ENCODE results near the gene C19orf33.
"Not testable (repeated sequence)": the region's sequence is repeated elsewhere in the genome, so short reads cannot be mapped to it uniquely, and the experiment has no call there.

Gene C19orf33

DNA sequence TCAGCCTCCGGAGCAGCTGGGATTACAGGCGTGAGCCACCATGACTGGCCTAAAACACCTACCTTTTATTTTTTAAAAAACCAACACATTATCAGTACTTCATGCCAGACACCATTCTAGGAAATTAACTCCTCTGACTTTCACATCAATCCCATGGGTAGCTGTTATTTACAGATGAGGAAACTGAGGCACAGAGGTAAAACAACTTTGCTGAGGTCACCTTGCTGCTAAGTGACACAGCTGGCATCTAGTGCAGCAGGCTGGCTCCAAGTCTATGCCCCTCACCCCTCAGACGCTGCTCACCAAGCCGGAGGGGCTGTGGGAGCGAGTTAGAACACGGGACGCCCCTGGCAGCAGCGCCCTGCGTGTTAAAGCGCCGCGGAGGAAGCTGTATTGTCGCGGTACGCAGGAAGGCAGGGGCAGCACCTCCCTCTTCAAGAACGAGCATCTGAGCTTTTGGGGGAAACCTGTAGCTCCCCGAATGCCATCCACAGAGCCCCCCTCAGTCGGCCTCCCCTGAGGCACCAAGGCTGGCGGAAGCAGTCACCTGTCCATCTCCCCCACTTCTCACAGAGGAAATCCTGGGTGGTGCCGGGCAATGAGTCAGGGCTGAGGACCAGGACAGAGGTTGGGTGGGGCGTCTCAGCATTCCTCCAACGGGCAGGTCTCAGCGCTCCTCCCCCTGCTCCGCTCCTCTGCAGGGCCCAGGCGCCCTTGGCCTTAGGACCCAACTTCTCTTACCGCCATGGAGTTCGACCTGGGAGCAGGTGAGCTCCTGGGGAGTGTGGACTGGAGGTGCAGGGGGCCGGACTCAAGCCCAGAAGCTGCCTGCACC is at the start of gene C19orf33:
Gene C19orf33 (plus strand): TSS at position 735 of the 835 bp plus-strand sequence. CDS start 11 bp downstream, at position 746.
- Histone ChIP-seq H3K27me3 (ENCODE audit: insufficient read depth, low read depth, severe bottlenecking) (no peaks in the 10 kb centered on the region), H3K27ac (peak within 1 kb of the TSS; percentile 22), H3K9me3 (ENCODE audit: severe bottlenecking) (no peaks in the 10 kb centered on the region), H3K4me3 (ENCODE audit: low read depth, low read length) (no peak within 1 kb of the TSS), H3K36me3 (peaks cover 16% of the 10 kb centered on the region)
- DNase-seq: no peak
- TF ChIP-seq, protein P1, sequence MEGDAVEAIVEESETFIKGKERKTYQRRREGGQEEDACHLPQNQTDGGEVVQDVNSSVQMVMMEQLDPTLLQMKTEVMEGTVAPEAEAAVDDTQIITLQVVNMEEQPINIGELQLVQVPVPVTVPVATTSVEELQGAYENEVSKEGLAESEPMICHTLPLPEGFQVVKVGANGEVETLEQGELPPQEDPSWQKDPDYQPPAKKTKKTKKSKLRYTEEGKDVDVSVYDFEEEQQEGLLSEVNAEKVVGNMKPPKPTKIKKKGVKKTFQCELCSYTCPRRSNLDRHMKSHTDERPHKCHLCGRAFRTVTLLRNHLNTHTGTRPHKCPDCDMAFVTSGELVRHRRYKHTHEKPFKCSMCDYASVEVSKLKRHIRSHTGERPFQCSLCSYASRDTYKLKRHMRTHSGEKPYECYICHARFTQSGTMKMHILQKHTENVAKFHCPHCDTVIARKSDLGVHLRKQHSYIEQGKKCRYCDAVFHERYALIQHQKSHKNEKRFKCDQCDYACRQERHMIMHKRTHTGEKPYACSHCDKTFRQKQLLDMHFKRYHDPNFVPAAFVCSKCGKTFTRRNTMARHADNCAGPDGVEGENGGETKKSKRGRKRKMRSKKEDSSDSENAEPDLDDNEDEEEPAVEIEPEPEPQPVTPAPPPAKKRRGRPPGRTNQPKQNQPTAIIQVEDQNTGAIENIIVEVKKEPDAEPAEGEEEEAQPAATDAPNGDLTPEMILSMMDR (IDR thresholded peaks at IDR 0.05; ENCODE audit: low read depth, low read length): no peak

DNA sequence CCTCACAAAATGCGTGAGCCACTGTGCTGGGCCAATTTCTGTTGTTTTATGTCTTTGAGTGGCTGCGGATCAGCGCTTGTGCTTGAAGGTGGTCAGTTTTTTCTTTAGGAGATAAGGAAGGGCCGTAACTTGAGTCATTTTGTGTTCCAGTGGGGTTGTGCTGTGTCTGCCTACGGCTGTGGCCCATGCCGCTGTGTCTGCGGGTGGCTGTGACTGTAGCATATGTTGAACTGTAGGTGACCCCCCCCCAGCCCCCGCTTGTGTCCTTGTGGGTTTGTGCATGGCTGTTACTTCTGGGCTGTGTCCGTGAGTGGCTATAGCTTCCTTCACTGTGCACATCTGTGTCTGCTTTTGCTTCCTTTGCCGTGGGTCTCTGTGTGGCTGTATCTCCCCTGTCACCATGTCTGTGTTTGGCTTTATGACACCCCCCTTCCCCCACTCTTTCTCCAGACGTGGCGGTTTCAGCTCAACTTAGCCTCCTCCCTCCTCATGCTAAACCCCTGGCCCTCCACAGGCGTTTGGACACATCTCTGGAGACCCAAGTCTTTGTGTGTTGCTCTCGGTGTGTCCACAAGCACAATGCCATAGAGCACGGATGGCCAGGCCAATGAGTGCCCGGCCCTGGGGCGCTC is 48.6 kb upstream of the C19orf33 start:
- Histone ChIP-seq H3K9me3 (ENCODE audit: severe bottlenecking) (no peaks in the 10 kb centered on the region), H3K27me3 (ENCODE audit: insufficient read depth, low read depth, severe bottlenecking) (no peaks in the 10 kb centered on the region), H3K27ac (peak overlapping the region; percentile 98), H3K4me3 (ENCODE audit: low read depth, low read length) (peak overlapping the region; percentile 80), H3K36me3 (peaks cover 40% of the 10 kb centered on the region)
- peak; percentile 67 for DNase-seq
- TF ChIP-seq, protein P1 (IDR thresholded peaks at IDR 0.05; ENCODE audit: low read depth, low read length): no peak

DNA sequence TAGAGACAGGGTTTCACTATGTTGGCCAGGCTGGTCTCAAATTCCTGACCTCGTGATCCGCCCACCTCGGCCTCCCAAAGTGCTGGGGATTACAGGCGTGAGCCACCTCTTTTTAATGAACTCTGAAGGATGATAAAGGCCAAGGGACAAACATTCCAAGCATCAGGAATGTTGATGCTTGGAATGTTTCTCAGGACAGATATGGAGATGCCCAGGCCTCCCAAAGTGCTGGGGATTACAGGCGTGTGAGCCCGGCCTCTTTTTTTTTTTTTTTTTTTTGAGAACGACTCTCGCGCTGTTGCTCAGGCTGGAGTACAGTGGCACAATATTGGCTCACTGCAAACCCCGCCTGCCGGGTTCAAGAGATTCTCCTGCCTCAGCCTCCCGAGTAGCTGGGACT is 42.1 kb upstream of the C19orf33 start:
- not testable (repeated sequence) for H3K27me3 ChIP-seq (ENCODE audit: insufficient read depth, low read depth, severe bottlenecking); H3K27ac ChIP-seq; H3K4me3 ChIP-seq (ENCODE audit: low read depth, low read length); H3K36me3 ChIP-seq; DNase-seq; H3K9me3 ChIP-seq (ENCODE audit: severe bottlenecking)

DNA sequence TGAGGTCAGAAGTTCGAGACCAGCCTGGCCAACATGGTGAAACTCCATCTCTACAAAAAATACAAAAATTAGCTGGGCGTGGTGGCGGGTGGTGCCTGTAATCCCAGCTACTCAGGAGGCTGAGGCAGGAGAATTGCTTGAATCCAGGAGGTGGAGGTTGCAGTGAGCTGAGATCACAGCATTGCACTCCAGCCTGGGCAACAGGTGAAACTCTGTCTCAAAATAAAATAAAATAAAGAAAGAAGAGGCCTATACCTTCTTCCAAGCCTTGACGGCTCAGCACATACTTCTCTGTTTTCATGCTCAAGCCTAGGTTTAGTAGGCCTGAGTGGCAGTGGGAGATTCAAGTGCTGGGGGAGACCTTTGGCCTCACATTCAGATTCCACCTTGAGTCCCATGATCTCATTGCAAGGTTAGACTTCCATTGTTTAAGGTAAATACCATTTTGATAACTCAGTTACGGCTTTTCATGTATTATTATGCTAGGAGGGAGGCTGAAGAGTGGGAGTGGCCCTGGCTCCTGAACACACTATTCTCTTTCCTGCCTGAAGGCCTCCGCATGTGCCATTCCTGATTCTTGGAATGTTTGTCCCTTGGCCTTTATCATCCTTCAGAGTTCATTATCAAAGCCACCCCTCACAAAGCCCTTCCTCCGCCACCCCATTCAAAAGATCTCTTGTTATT is 41.3 kb upstream of the C19orf33 start:
- DNase-seq: no peak
- no peaks in the 10 kb centered on the region for H3K36me3 ChIP-seq
- H3K27ac ChIP-seq: no peak overlapping the region
- no peak overlapping the region for H3K4me3 ChIP-seq (ENCODE audit: low read depth, low read length)
- no peaks in the 10 kb centered on the region for H3K9me3 ChIP-seq (ENCODE audit: severe bottlenecking)
- no peaks in the 10 kb centered on the region for H3K27me3 ChIP-seq (ENCODE audit: insufficient read depth, low read depth, severe bottlenecking)
- TF ChIP-seq, protein P1 (IDR thresholded peaks at IDR 0.05; ENCODE audit: low read depth, low read length): no peak

DNA sequence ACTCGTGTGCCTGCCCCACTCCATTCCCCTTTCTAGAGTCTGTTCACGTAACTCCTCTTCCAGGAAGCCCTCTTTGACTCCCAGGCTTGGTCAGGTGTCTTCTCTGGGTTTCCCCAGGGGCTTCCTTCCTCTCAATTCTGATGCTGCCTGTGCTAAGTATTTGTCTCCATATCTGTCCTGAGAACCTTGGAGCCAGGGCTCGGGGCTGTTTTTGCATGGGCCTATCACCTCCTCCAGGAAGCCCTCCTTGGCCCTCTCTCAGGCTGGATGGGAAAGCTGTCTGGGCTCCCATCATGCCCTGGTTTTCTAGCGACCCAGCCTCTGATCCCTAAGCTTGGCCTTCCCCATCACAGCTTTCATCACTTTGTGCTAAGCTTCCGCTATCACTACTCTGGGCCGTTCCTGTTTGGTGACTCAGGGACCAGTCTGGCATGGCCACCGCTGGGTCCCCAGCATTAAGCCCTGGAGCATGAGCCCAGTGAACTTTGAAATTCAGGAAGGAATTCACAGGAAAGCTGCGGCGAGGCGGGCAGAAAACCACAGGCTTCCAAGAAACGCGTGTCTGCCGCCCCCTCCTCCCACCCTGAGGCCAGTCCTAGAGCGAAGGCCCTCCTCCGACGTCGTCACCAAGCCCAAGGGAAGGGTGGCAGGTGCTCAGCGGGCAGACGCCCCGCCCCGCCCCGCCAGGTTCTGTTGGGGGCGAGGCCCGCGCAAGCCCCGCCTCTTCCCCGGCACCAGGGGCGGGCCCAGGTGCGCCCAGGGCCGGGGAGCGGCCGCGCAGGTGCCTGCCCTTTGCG is 40.2 kb upstream of the C19orf33 start:
- no peaks in the 10 kb centered on the region for H3K27me3 ChIP-seq (ENCODE audit: insufficient read depth, low read depth, severe bottlenecking)
- H3K36me3 ChIP-seq: no peaks in the 10 kb centered on the region
- H3K9me3 ChIP-seq (ENCODE audit: severe bottlenecking): no peaks in the 10 kb centered on the region
- no peak for DNase-seq
- H3K27ac ChIP-seq: no peak overlapping the region
- no peak overlapping the region for H3K4me3 ChIP-seq (ENCODE audit: low read depth, low read length)
- TF ChIP-seq, protein P1 (IDR thresholded peaks at IDR 0.05; ENCODE audit: low read depth, low read length): no peak
